Psoas muscle (tissue), 8 donors: ENCODE results near the gene PUDP. TPM values are rescaled to one million over a fixed set of nuclear protein-coding genes. Genes with fewer than 3 reads are reported as not detected.

ENCODE experiments used
- ATAC-seq, 4 donors: fragments of 200-7000 bp; cut with Tn5 transposase; one replicate each; pipeline ENCODE4 v1.9.1; 2020; ENCODE audit warnings: moderate library complexity in 3 of 4, mild to moderate bottlenecking in 2 of 4
- DNase-seq, 2 donors: peaks; one replicate each; pipeline ENCODE4 v3.0.0-alpha.2; 2020
- H3K27ac ChIP-seq: fragments of 200-600 bp; one replicate; pipeline ENCODE4 v1.8.0; 2022
- H3K27me3 ChIP-seq, 3 donors: fragments of 200-600 bp in 1 of 3; one replicate each; pipeline versions ENCODE4 v1.6.1 to v1.8.0; 2013 to 2022; ENCODE audit warnings: low read length in 2 of 3, mild to moderate bottlenecking in 2 of 3, moderate library complexity in 1 of 3; ENCODE audit not compliant: insufficient read depth in 3 of 3
- H3K36me3 ChIP-seq, 2 donors: fragments of 200-600 bp in 1 of 2; one replicate each; pipeline versions ENCODE4 v1.6.1 to v1.8.0; 2013 to 2022; ENCODE audit warnings: low read depth in 1 of 2, mild to moderate bottlenecking in 1 of 2, moderate library complexity in 1 of 2; ENCODE audit not compliant: insufficient read depth in 1 of 2
- H3K4me1 ChIP-seq: fragments of 200-600 bp; one replicate; pipeline ENCODE4 v1.8.0; 2022
- H3K4me3 ChIP-seq: fragments of 200-600 bp; one replicate; pipeline ENCODE4 v1.8.0; 2022; ENCODE audit warnings: mild to moderate bottlenecking
- H3K9me3 ChIP-seq: fragments of 200-600 bp; one replicate; pipeline ENCODE4 v1.8.0; 2022
- WGBS, 3 donors: extraction: QIAGEN DNeasy Blood & Tissue Kit; methylation state at CpG; one replicate each; pipeline versions ENCODE4 v1.1.6 to v1.1.7; 2013; 5-methylcytosine and 5-hydroxymethylcytosine counted together
- intact Hi-C, 2 donors: fragments of 100-400 bp; cut with DNase I; formaldehyde crosslinking; loops; one replicate each; pipeline versions ENCODE4 v1.11.0 to v1.14.2; 2022
- polyA plus RNA-seq, 3 donors: library from polyadenylated mRNA; stranded (reverse); fragments of 200-250 nt; gene quantifications; one replicate each; pipeline ENCODE4 v1.2.3, GENCODE V29; 2013
- total RNA-seq, 4 donors: library from RNA; stranded (reverse); fragmentation: NEBNext Ultra II Directional in 2 of 4; extraction: Animal tissue kit (Norgen Biotek cat#: 25700) in 2 of 4; gene quantifications; one replicate each; pipeline versions ENCODE4 v1.2.1 to v1.2.4, GENCODE V29; 2021 to 2023
- TF ChIP-seq, protein P1 (sequence below): fragments of 200-600 bp; IDR thresholded peaks from one replicate; pipeline ENCODE4 v1.8.0; 2022; ENCODE audit warnings: antibody characterized with exemption
- donor health status: healthy with polysubstance abuse.
- donor health status: DM: no; HTN: no; CAD: no; lungs with moderate emphysema.
- donor health status: Bipolar disorder and iron deficiency.
- donor health status: healthy.
- donor health status: DM: yes; HTN: yes; CAD: no.
- donor health status: DM: no; HTN: no; CAD: no.
- donor health status: DM: no; HTN: no; CAD: no.
- donor health status: DM: yes; HTN: yes; CAD: no.

The PUDP gene
- total and polyA plus RNA-seq, 7 donors, result 17.2 to 34.0 (median 21.4) TPM

DNA sequence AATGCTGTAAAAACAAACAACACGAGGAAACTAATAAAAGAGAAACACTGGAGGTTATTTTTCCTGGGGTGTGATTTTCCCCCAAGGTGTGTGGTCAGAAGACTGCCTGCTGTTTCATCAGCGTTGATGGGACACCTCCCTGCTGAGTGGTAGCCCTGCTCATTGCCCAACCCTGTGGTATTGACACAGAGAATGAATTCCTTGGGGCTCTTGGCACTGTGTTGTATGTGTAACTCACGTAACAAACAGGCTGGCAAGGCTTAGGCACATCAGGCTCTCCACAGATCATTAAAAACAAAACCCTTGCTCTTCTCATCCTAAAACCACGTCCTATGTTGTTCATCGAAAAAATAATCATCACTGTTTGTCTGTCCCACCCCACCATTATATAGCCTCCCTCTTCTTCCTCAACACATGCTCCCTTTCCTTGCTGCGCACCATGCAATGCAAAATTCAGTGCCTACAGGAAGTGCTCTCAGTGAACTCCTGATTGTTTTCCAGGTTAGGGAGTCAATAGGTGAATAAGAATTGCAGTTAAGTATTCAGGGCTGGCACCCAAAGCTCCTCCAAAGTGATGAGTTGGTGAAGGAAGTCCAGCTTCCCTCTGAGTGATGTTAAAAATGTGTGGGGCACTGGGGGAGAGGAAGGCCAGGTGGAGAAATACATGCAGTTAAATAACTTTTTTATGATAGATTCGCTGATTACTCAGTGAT is 11.4 kb upstream of the PUDP start:
- no peak for DNase-seq
- H3K27me3 ChIP-seq, result no peaks in the 10 kb centered on the region
- no peaks in the 10 kb centered on the region for H3K36me3 ChIP-seq
- no peaks in the 10 kb centered on the region for H3K9me3 ChIP-seq
- intact Hi-C loops, result no loop called here
- 74 to 77% (median 74%) methylated on average over 7 of the region's 7 CpGs for WGBS, 3 donors
- peak in 3 of 4 donors; percentile 63 to 93 (median 71) for ATAC-seq
- no peak overlapping the region for H3K4me3 ChIP-seq
- TF ChIP-seq, protein P1, sequence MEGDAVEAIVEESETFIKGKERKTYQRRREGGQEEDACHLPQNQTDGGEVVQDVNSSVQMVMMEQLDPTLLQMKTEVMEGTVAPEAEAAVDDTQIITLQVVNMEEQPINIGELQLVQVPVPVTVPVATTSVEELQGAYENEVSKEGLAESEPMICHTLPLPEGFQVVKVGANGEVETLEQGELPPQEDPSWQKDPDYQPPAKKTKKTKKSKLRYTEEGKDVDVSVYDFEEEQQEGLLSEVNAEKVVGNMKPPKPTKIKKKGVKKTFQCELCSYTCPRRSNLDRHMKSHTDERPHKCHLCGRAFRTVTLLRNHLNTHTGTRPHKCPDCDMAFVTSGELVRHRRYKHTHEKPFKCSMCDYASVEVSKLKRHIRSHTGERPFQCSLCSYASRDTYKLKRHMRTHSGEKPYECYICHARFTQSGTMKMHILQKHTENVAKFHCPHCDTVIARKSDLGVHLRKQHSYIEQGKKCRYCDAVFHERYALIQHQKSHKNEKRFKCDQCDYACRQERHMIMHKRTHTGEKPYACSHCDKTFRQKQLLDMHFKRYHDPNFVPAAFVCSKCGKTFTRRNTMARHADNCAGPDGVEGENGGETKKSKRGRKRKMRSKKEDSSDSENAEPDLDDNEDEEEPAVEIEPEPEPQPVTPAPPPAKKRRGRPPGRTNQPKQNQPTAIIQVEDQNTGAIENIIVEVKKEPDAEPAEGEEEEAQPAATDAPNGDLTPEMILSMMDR, result no peak
- no peak overlapping the region for H3K27ac ChIP-seq
- H3K4me1 ChIP-seq, result no peaks in the 10 kb centered on the region

GRCh38 chrX:7158468-7158990 is 10.6 kb upstream of the PUDP start:
- ATAC-seq, result no peak

DNA sequence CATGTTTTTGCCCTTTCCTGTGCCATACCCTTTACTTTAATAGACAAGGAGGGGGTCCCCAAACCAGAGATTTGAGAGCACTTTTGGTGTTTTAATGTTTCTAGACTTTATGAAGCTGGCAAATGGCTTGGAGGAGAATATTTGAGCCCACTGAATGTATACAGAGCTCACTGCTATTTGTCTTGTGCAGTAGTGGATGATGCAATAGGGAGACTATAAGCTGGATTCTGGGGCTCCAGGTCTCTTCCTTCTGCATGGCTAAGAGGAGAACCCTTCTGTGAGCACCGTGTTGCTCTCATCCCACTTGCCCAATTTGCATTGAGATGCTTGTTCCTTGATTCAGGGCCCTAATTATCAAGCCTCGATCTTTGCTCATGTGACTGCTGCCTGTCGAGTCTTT is 8.9 kb upstream of the PUDP start:
- 83 to 100% (median 88%) methylated on average over 3 of the region's 3 CpGs for WGBS, 3 donors
- Histone ChIP-seq H3K27ac (no peak overlapping the region), H3K4me1 (no peaks in the 10 kb centered on the region), H3K36me3 (no peaks in the 10 kb centered on the region), H3K27me3 (no peaks in the 10 kb centered on the region), H3K9me3 (no peaks in the 10 kb centered on the region), H3K4me3 (no peak overlapping the region)
- TF ChIP-seq, protein P1, result no peak
- no peak for DNase-seq
- intact Hi-C loops, result no loop called here
- ATAC-seq, result no peak

More at GRCh38 chrX:7158468-7158990, 10.6 kb upstream of the PUDP start:
- no peak for DNase-seq
- WGBS, 3 donors, result 83 to 88% (median 86%) methylated on average over 5 of the region's 5 CpGs
- intact Hi-C loops, result no loop called here
- H3K27ac ChIP-seq, result no peak overlapping the region
- H3K4me3 ChIP-seq, result no peak overlapping the region
- TF ChIP-seq, protein P1, result no peak
- no peaks in the 10 kb centered on the region for H3K4me1 ChIP-seq
- no peaks in the 10 kb centered on the region for H3K27me3 ChIP-seq
- no peaks in the 10 kb centered on the region for H3K36me3 ChIP-seq
- H3K9me3 ChIP-seq, result no peaks in the 10 kb centered on the region

DNA sequence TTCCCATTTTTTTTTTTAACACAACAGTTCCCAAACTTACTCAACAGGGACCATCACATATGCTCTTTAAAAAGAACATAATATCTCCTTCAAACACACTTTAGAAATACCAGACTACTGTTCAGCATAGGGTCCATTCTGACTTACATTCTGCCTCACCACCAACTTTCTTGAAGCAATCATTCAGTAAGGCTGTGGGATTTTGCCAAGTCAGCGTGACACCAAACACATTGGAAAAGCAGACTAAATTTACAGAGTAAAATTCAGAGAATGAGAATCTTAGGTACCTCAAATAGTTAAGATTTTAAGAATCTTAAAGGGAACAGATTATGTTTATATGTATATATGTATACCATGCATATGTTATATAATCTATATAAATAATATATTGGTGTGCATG is 7.2 kb upstream of the PUDP start:
- H3K4me3 ChIP-seq, result no peak overlapping the region
- WGBS, 3 donors, result 91 to 100% (median 95%) methylated on average over 1 of the region's 1 CpG
- no peaks in the 10 kb centered on the region for H3K4me1 ChIP-seq
- H3K27me3 ChIP-seq, result no peaks in the 10 kb centered on the region
- TF ChIP-seq, protein P1, result no peak
- H3K27ac ChIP-seq, result no peak overlapping the region
- intact Hi-C loops, result no loop called here
- DNase-seq (no peak), ATAC-seq (no peak)
- H3K36me3 ChIP-seq, result no peaks in the 10 kb centered on the region
- no peaks in the 10 kb centered on the region for H3K9me3 ChIP-seq
